HCT116 (cell line): Measurements from ENCODE around the gene KIF21B. TPM values are rescaled to one million over a fixed set of nuclear protein-coding genes. Genes with fewer than 3 reads are reported as not detected.

Experiments
- ATAC-seq: fragments of 200-7000 bp; cut with Tn5 transposase; 2 replicates; pipeline ENCODE4 v1.9.1; 2020; ENCODE audit warnings: mild to moderate bottlenecking, moderate library complexity
- BruUV-seq: library from RNA; stranded (reverse); fragments of 400-500 nt; replicated peaks from 2 replicates; lab custom pipeline; 2021; lab: Mats Ljungman, UMichigan
- CTCF ChIA-PET: fragments of 300-600 bp; sonication (Branson Sonifier 250); formaldehyde crosslinking; loops from one replicate; lab custom pipeline; 2021; ENCODE audit warnings: antibody characterized with exemption; lab: Charles Lee
- POLR2A ChIA-PET: fragments of 300-600, 350-600 bp; sonication (Branson Sonifier 250); formaldehyde crosslinking; loops from one replicate; lab custom pipeline; 2021; ENCODE audit warnings: antibody characterized with exemption; lab: Charles Lee
- RAD21 ChIA-PET, 2 experiments: fragments of 300-600 bp; sonication (Branson Sonifier 250); formaldehyde crosslinking; loops; one replicate each; lab custom pipeline; 2023; ENCODE audit warnings: low total read pairs in 2 of 2; ENCODE audit not compliant: uncharacterized antibody in 2 of 2, unreplicated experiment in 2 of 2, low non-redundant PET in 1 of 2; lab: Charles Lee
- DNase-seq: peaks from one replicate; pipeline ENCODE4 v3.0.0-alpha.2; 2010; ENCODE audit warnings: low read depth, low spot score
- H2AFZ ChIP-seq: fragments of 200-600 bp; shearing (Covaris generic), sonication (generic); 2 replicates; pipeline ENCODE4 v1.6.1; 2017; ENCODE audit warnings: low read depth, mixed run types, mixed read lengths, antibody characterized with exemption, low read length; ENCODE audit not compliant: poor library complexity, severe bottlenecking
- H3K27ac ChIP-seq: 2 replicates; pipeline ENCODE4 v1.5.1; 2012; ENCODE audit warnings: low read depth, low read length
- H3K27me3 ChIP-seq: fragments of 200-600 bp; sonication (generic); 2 replicates; pipeline ENCODE4 v1.6.1; 2016; ENCODE audit warnings: mixed run types, low read length, mixed read lengths; ENCODE audit not compliant: insufficient read depth
- H3K36me3 ChIP-seq, 2 experiments: fragments of 200-500 bp in 1 of 2; fragments of 200-600 bp in 1 of 2; sonication (Bioruptor generic) in 1 of 2; sonication (generic) in 1 of 2; 2 replicates each; pipeline versions ENCODE4 v1.5.1 to v1.6.1; 2014 to 2016; ENCODE audit warnings: low read length in 2 of 2, inconsistent platforms in 1 of 2, mixed read lengths in 1 of 2, mixed run types in 1 of 2; ENCODE audit not compliant: insufficient read depth in 2 of 2, control insufficient read depth in 1 of 2
- H3K4me1 ChIP-seq, 2 experiments: fragments of 200-600 bp in 1 of 2; sonication (generic) in 1 of 2; 2 replicates each; pipeline versions ENCODE4 v1.5.1 to v1.6.1; 2012 to 2017; ENCODE audit warnings: low read length in 2 of 2, inconsistent platforms in 1 of 2, mild to moderate bottlenecking in 1 of 2, mixed read lengths in 1 of 2, mixed run types in 1 of 2, moderate library complexity in 1 of 2; ENCODE audit not compliant: insufficient read depth in 2 of 2, control insufficient read depth in 1 of 2
- H3K4me2 ChIP-seq: fragments of 200-600 bp; sonication (generic); 2 replicates; pipeline ENCODE4 v1.6.1; 2017; ENCODE audit warnings: mixed run types, low read length, mixed read lengths
- H3K4me3 ChIP-seq, 2 experiments: fragments of 200-600 bp in 1 of 2; sonication (generic) in 1 of 2; replicated peaks in 1 of 2; 2 replicates each; pipeline ENCODE4 v1.5.1; 2011 to 2016; ENCODE audit warnings: low read length in 2 of 2, control low read depth in 1 of 2, low read depth in 1 of 2, mild to moderate bottlenecking in 1 of 2, mixed read lengths in 1 of 2, mixed run types in 1 of 2
- H3K79me2 ChIP-seq: fragments of 200-600 bp; sonication (generic); 2 replicates; pipeline ENCODE4 v1.6.1; 2017; ENCODE audit warnings: mild to moderate bottlenecking, mixed run types, low read length, moderate library complexity, mixed read lengths; ENCODE audit not compliant: insufficient read depth
- H3K9ac ChIP-seq: fragments of 200-600 bp; sonication (generic); 2 replicates; pipeline ENCODE4 v1.6.1; 2016; ENCODE audit warnings: low read length, mixed read lengths
- H3K9me2 ChIP-seq: fragments of 200-600 bp; sonication (generic), shearing (Covaris generic); 2 replicates; pipeline ENCODE4 v1.6.1; 2017; ENCODE audit warnings: mixed run types, mild to moderate bottlenecking, moderate library complexity; ENCODE audit not compliant: insufficient read depth
- H3K9me3 ChIP-seq, 2 experiments: fragments of 200-500 bp in 1 of 2; fragments of 200-600 bp in 1 of 2; sonication (Bioruptor generic) in 1 of 2; sonication (generic) in 1 of 2; 2 replicates each; pipeline ENCODE4 v1.6.1; 2014 to 2017; ENCODE audit warnings: low read length in 2 of 2, mixed read lengths in 2 of 2, inconsistent platforms in 1 of 2, low read depth in 1 of 2, mild to moderate bottlenecking in 1 of 2, mixed run types in 1 of 2, moderate library complexity in 1 of 2; ENCODE audit not compliant: control insufficient read depth in 1 of 2, insufficient read depth in 1 of 2
- H4K20me1 ChIP-seq: fragments of 200-600 bp; sonication (generic), shearing (Covaris generic); 2 replicates; pipeline ENCODE4 v1.6.1; 2017; ENCODE audit warnings: mixed run types, mild to moderate bottlenecking, moderate library complexity; ENCODE audit not compliant: insufficient read depth
- CBX3 ChIP-seq: IDR thresholded peaks from 2 replicates; pipeline ENCODE4 v1.6.1; 2012; ENCODE audit warnings: low read depth
- EGR1 ChIP-seq: IDR thresholded peaks from 2 replicates; pipeline ENCODE4 v1.6.1; 2012; ENCODE audit warnings: low read depth
- ELF1 ChIP-seq: IDR thresholded peaks from 2 replicates; pipeline ENCODE4 v1.6.1; 2012; ENCODE audit warnings: low read depth, borderline replicate concordance
- EZH2 ChIP-seq: fragments of 200-600 bp; sonication (generic); IDR thresholded peaks from 2 replicates; pipeline ENCODE4 v1.6.1; 2017; ENCODE audit warnings: antibody characterized with exemption, mixed run types
- EZH2phosphoT487 ChIP-seq: fragments of 200-600 bp; IDR thresholded peaks from 2 replicates; pipeline ENCODE4 v1.6.1; 2018; ENCODE audit warnings: antibody characterized with exemption, borderline replicate concordance
- FOSL1 ChIP-seq: IDR thresholded peaks from 2 replicates; pipeline ENCODE4 v1.6.1; 2012; ENCODE audit warnings: low read depth
- JUND ChIP-seq: IDR thresholded peaks from 2 replicates; pipeline ENCODE4 v1.6.1; 2012
- POLR2A ChIP-seq: IDR thresholded peaks from 2 replicates; pipeline ENCODE4 v1.7.0; 2011; ENCODE audit warnings: borderline replicate concordance; ENCODE audit not compliant: insufficient read depth, insufficient read length; ENCODE audit errors: extremely low read depth
- POLR2AphosphoS5 ChIP-seq: IDR thresholded peaks from 2 replicates; pipeline ENCODE4 v1.6.1; 2011; ENCODE audit warnings: mild to moderate bottlenecking, low read depth, low read length, moderate library complexity
- RAD21 ChIP-seq: IDR thresholded peaks from 2 replicates; pipeline ENCODE4 v1.6.1; 2012; ENCODE audit warnings: low read depth, mild to moderate bottlenecking
- SIN3A ChIP-seq: IDR thresholded peaks from 2 replicates; pipeline ENCODE4 v1.6.1; 2012; ENCODE audit warnings: low read depth
- SP1 ChIP-seq: IDR thresholded peaks from 2 replicates; pipeline ENCODE4 v1.6.1; 2012; ENCODE audit warnings: low read depth
- TCF7L2 ChIP-seq: IDR thresholded peaks from 2 replicates; pipeline ENCODE4 v1.7.0; 2011; ENCODE audit warnings: borderline replicate concordance, inconsistent platforms; ENCODE audit not compliant: insufficient read depth, insufficient read length; ENCODE audit errors: extremely low read depth
- YY1 ChIP-seq: IDR thresholded peaks from 2 replicates; pipeline ENCODE4 v1.6.1; 2011; ENCODE audit warnings: low read length, low read depth, moderate library complexity, mild to moderate bottlenecking; ENCODE audit not compliant: insufficient replicate concordance; ENCODE audit errors: extremely low read depth
- ZFX ChIP-seq: fragments of 450-650 bp; IDR thresholded peaks from 2 replicates; pipeline ENCODE4 v1.6.1; 2017
- ZNF274 ChIP-seq: fragments of 200-500 bp; sonication (Bioruptor generic); IDR thresholded peaks from 2 replicates; pipeline ENCODE4 v1.6.1; 2014; ENCODE audit warnings: mild to moderate bottlenecking, low read depth, low read length, inconsistent platforms
- intact Hi-C: fragments of 100-400 bp; cut with micrococcal nuclease; formaldehyde crosslinking; loops from 2 replicates; pipeline ENCODE4 v1.10.0; 2022
- total RNA-seq: library from RNA; stranded (reverse); gene quantifications from one replicate; pipeline ENCODE4 v1.2.1, GENCODE V29; 2021; ENCODE audit not compliant: unreplicated experiment
- TF ChIP-seq, protein P1 (sequence below): IDR thresholded peaks from 2 replicates; pipeline ENCODE4 v1.6.1; 2012
- TF ChIP-seq, protein P2 (sequence below), 3 experiments: fragments of 200-600 bp in 1 of 3; sonication (generic) in 1 of 3; IDR thresholded peaks in 2 of 3; conservative IDR thresholded peaks in 1 of 3; 2 replicates each; pipeline ENCODE4 v1.5.1; 2012 to 2017; ENCODE audit warnings: low read depth in 2 of 3, low read length in 2 of 3, antibody characterized with exemption in 1 of 3, borderline replicate concordance in 1 of 3, control low read depth in 1 of 3, mild to moderate bottlenecking in 1 of 3, mixed read lengths in 1 of 3, mixed run types in 1 of 3, moderate library complexity in 1 of 3; ENCODE audit not compliant: insufficient read depth in 1 of 3
- TF ChIP-seq, protein P3 (sequence below): IDR thresholded peaks from 2 replicates; pipeline ENCODE4 v1.6.1; 2012; ENCODE audit warnings: low read depth
- TF ChIP-seq, protein P4 (sequence below): IDR thresholded peaks from 2 replicates; pipeline ENCODE4 v1.6.1; 2012

Gene KIF21B
- total RNA-seq, 1 experiment from 2014 or later, result 6.1 TPM

DNA sequence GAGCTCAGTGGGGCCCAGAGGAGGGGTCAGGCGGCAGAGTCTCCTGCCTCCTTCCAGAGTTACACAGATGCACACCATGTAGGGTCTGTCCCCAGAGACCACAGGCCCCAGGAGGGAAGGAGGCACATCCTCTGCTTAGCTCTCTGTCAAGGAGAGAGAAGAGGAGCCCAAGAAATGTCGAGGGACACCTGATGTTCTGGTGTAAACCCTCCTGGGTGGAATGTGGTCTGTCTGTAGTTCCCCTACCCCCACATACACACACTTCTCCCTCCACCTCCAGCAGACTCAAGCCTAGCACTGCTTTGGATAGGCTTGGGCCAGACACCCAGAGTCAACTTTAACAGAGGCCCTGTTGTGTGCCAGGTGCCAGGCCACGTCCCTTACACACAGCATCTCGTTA lies 34.2 kb downstream of the KIF21B start (continued):
- TF ChIP-seq RAD21 (no peak), ZNF274 (no peak), POLR2A (no peak), YY1 (no peak), POLR2AphosphoS5 (no peak), TCF7L2 (no peak), SIN3A (no peak), EZH2 (no peak)
- TF ChIP-seq, protein P1, sequence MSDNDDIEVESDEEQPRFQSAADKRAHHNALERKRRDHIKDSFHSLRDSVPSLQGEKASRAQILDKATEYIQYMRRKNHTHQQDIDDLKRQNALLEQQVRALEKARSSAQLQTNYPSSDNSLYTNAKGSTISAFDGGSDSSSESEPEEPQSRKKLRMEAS, result no peak

DNA sequence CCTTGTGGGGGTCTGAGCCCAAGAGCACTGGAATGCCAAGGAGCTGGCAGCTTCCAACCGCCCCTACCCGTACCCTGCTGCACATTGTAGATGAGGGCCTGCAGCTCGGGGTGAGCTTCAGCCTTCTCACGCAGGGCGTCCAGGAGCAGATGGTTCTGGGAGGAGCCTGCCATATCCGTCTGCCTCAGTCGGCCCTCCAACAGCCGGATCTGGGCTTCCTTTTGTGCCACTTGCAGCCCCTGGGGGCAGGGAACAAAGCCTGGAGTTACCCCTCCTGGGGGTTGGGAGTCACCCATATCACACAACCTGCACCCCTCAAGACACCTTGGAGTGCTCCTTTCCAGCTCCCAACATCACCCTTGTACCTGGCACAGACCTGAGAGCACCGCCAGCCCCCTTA lies 34.8 kb downstream of the KIF21B start:
- no peak for DNase-seq

More for the DNA sequence above, 34.8 kb downstream of the KIF21B start:
- H4K20me1 ChIP-seq, result no peaks in the 10 kb centered on the region
- ChIA-PET CTCF (interaction anchor here (2.0 kb wide), 1 partner anchor 16 kb away, joined by 7 read pairs; no protein-coding TSS in a partner anchor), RAD21 (no interaction called here), POLR2A (no interaction called here)
- intact Hi-C loops, result no loop called here
- H3K9me3 ChIP-seq, result no peaks in the 10 kb centered on the region
- no peak overlapping the region for H3K27ac ChIP-seq
- no peak overlapping the region for H3K4me2 ChIP-seq
- no peaks in the 10 kb centered on the region for H3K79me2 ChIP-seq
- no TSS peak for BruUV-seq
- H3K27me3 ChIP-seq, result no peaks in the 10 kb centered on the region
- TF ChIP-seq EZH2phosphoT487, result no peak
- TF ChIP-seq, protein P2, sequence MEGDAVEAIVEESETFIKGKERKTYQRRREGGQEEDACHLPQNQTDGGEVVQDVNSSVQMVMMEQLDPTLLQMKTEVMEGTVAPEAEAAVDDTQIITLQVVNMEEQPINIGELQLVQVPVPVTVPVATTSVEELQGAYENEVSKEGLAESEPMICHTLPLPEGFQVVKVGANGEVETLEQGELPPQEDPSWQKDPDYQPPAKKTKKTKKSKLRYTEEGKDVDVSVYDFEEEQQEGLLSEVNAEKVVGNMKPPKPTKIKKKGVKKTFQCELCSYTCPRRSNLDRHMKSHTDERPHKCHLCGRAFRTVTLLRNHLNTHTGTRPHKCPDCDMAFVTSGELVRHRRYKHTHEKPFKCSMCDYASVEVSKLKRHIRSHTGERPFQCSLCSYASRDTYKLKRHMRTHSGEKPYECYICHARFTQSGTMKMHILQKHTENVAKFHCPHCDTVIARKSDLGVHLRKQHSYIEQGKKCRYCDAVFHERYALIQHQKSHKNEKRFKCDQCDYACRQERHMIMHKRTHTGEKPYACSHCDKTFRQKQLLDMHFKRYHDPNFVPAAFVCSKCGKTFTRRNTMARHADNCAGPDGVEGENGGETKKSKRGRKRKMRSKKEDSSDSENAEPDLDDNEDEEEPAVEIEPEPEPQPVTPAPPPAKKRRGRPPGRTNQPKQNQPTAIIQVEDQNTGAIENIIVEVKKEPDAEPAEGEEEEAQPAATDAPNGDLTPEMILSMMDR (IDR thresholded peaks at IDR 0.05 in 2 of 3, conservative IDR thresholded peaks at IDR 0.05 in 1 of 3; ENCODE audit: borderline replicate concordance in 1 of 3, insufficient read depth in 1 of 3, low read depth in 2 of 3, low read length in 2 of 3), result no peak
- no peak for TF ChIP-seq POLR2A
- TF ChIP-seq, protein P3, sequence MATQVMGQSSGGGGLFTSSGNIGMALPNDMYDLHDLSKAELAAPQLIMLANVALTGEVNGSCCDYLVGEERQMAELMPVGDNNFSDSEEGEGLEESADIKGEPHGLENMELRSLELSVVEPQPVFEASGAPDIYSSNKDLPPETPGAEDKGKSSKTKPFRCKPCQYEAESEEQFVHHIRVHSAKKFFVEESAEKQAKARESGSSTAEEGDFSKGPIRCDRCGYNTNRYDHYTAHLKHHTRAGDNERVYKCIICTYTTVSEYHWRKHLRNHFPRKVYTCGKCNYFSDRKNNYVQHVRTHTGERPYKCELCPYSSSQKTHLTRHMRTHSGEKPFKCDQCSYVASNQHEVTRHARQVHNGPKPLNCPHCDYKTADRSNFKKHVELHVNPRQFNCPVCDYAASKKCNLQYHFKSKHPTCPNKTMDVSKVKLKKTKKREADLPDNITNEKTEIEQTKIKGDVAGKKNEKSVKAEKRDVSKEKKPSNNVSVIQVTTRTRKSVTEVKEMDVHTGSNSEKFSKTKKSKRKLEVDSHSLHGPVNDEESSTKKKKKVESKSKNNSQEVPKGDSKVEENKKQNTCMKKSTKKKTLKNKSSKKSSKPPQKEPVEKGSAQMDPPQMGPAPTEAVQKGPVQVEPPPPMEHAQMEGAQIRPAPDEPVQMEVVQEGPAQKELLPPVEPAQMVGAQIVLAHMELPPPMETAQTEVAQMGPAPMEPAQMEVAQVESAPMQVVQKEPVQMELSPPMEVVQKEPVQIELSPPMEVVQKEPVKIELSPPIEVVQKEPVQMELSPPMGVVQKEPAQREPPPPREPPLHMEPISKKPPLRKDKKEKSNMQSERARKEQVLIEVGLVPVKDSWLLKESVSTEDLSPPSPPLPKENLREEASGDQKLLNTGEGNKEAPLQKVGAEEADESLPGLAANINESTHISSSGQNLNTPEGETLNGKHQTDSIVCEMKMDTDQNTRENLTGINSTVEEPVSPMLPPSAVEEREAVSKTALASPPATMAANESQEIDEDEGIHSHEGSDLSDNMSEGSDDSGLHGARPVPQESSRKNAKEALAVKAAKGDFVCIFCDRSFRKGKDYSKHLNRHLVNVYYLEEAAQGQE, result no peak
- TF ChIP-seq EGR1, result no peak
- TF ChIP-seq EZH2, result no peak
- no peak for TF ChIP-seq SP1
- no peak for TF ChIP-seq ZFX
- no peak for TF ChIP-seq POLR2AphosphoS5
- no peak for TF ChIP-seq ELF1
- TF ChIP-seq CBX3, result no peak
- TF ChIP-seq, protein P4, sequence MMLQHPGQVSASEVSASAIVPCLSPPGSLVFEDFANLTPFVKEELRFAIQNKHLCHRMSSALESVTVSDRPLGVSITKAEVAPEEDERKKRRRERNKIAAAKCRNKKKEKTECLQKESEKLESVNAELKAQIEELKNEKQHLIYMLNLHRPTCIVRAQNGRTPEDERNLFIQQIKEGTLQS, result no peak
- TF ChIP-seq FOSL1, result no peak
- no peak for TF ChIP-seq TCF7L2
- no peak for TF ChIP-seq JUND
- no peaks in the 10 kb centered on the region for H3K36me3 ChIP-seq
- no peak overlapping the region for H3K4me3 ChIP-seq
- H3K4me1 ChIP-seq, result no peaks in the 10 kb centered on the region
- no peak overlapping the region for H2AFZ ChIP-seq
- ATAC-seq, result no peak
- H3K9me2 ChIP-seq, result no peaks in the 10 kb centered on the region
- no peak overlapping the region for H3K9ac ChIP-seq
